WTC11 (cell line): ENCODE results near the gene CFAP298. TPM values are rescaled to one million over a fixed set of nuclear protein-coding genes. Genes with fewer than 3 reads are reported as not detected.

Source experiments
- ATAC-seq: fragments of 200-7000 bp; cut with Tn5 transposase; 2 replicates; pipeline ENCODE4 v1.10.0; 2021; ENCODE audit warnings: mild to moderate bottlenecking, moderate library complexity
- CTCF ChIA-PET: fragments of 300-600 bp; sonication (Branson Sonifier 250); formaldehyde crosslinking; loops from one replicate; lab custom pipeline; 2021; ENCODE audit warnings: antibody characterized with exemption; lab: Charles Lee
- POLR2A ChIA-PET: fragments of 350-600 bp; sonication (Branson Sonifier 250); formaldehyde crosslinking; loops from one replicate; lab custom pipeline; 2021; ENCODE audit warnings: antibody characterized with exemption; lab: Charles Lee
- DNase-seq: peaks from one replicate; pipeline ENCODE4 v3.0.0; 2021; ENCODE audit warnings: low spot score
- H3K27ac Mint-ChIP-seq: 2 replicates; pipeline ENCODE4 v1.8.0; 2021; ENCODE audit warnings: mixed read lengths
- H3K27me3 Mint-ChIP-seq: 2 replicates; pipeline ENCODE4 v1.8.0; 2021; ENCODE audit warnings: low read depth, mild to moderate bottlenecking, moderate library complexity, mixed read lengths
- H3K36me3 Mint-ChIP-seq: 2 replicates; pipeline ENCODE4 v1.8.0; 2021; ENCODE audit warnings: mixed read lengths
- H3K4me1 Mint-ChIP-seq: 2 replicates; pipeline ENCODE4 v1.8.0; 2022; ENCODE audit warnings: mixed read lengths
- H3K4me3 Mint-ChIP-seq: 2 replicates; pipeline ENCODE4 v1.8.0; 2021; ENCODE audit warnings: mild to moderate bottlenecking, moderate library complexity, mixed read lengths
- H3K9me3 Mint-ChIP-seq: 2 replicates; pipeline ENCODE4 v1.8.0; 2021; ENCODE audit warnings: mixed read lengths
- CREB1 ChIP-seq: sonication (generic); formaldehyde crosslinking; IDR thresholded peaks from 2 replicates; pipeline ENCODE4 v1.8.0; 2023; ENCODE audit warnings: mild to moderate bottlenecking, missing genetic modification reagents
- FOXK1 ChIP-seq: sonication (generic); formaldehyde crosslinking; IDR thresholded peaks from 2 replicates; pipeline ENCODE4 v1.8.0; 2022; ENCODE audit warnings: mild to moderate bottlenecking, moderate library complexity, missing genetic modification reagents
- JAZF1 ChIP-seq: fragments of 250-450 bp; sonication (Bioruptor Pico); IDR thresholded peaks from 2 replicates; pipeline ENCODE4 v1.9.0; 2021; ENCODE audit warnings: moderate library complexity, mild to moderate bottlenecking, inconsistent platforms
- MXD4 ChIP-seq: fragments of 250-450 bp; sonication (Bioruptor Pico); IDR thresholded peaks from 2 replicates; pipeline ENCODE4 v1.8.0; 2021; ENCODE audit warnings: mild to moderate bottlenecking, moderate library complexity, borderline replicate concordance
- NFATC4 ChIP-seq: fragments of 250-450 bp; sonication (Bioruptor Pico); IDR thresholded peaks from 2 replicates; pipeline ENCODE4 v1.9.0; 2021; ENCODE audit warnings: mild to moderate bottlenecking
- NFE2L1 ChIP-seq: sonication (generic); formaldehyde crosslinking; IDR thresholded peaks from 2 replicates; pipeline ENCODE4 v1.8.1; 2023; ENCODE audit warnings: missing genetic modification reagents
- PRRX2 ChIP-seq: fragments of 250-450 bp; sonication (Bioruptor Pico); IDR thresholded peaks from 2 replicates; pipeline ENCODE4 v1.8.0; 2021; ENCODE audit warnings: mild to moderate bottlenecking
- SMAD4 ChIP-seq: sonication (generic); formaldehyde crosslinking; IDR thresholded peaks from 2 replicates; pipeline ENCODE4 v1.8.0; 2022; ENCODE audit warnings: mild to moderate bottlenecking, missing genetic modification reagents
- TP53 ChIP-seq: sonication (generic); formaldehyde crosslinking; IDR thresholded peaks from 2 replicates; pipeline ENCODE4 v1.8.1; 2023; ENCODE audit warnings: mild to moderate bottlenecking, missing genetic modification reagents
- ZNF219 ChIP-seq: sonication (generic); formaldehyde crosslinking; IDR thresholded peaks from 2 replicates; pipeline ENCODE4 v1.8.0; 2023; ENCODE audit warnings: missing genetic modification reagents, mild to moderate bottlenecking, borderline replicate concordance
- ZNF263 ChIP-seq: sonication (generic); formaldehyde crosslinking; IDR thresholded peaks from 2 replicates; pipeline ENCODE4 v1.8.1; 2022; ENCODE audit warnings: low read depth, mild to moderate bottlenecking, moderate library complexity, missing genetic modification reagents
- total RNA-seq: library from RNA; stranded (reverse); gene quantifications from 3 replicates; pipeline ENCODE4 v1.2.3, GENCODE V29; 2021
- TF ChIP-seq, protein P1 (sequence below): sonication (generic); formaldehyde crosslinking; IDR thresholded peaks from 2 replicates; pipeline ENCODE4 v1.8.0; 2022; ENCODE audit warnings: missing genetic modification reagents
- TF ChIP-seq, protein P2 (sequence below): fragments of 250-450 bp; sonication (Bioruptor Pico); IDR thresholded peaks from 2 replicates; pipeline ENCODE4 v1.9.0; 2021; ENCODE audit warnings: mild to moderate bottlenecking, borderline replicate concordance
- TF ChIP-seq, protein P3 (sequence below): sonication (generic); formaldehyde crosslinking; IDR thresholded peaks from 2 replicates; pipeline ENCODE4 v1.8.0; 2023; ENCODE audit warnings: mild to moderate bottlenecking, missing genetic modification reagents
- TF ChIP-seq, protein P4 (sequence below): sonication (generic); formaldehyde crosslinking; IDR thresholded peaks from 2 replicates; pipeline ENCODE4 v1.8.1; 2023; ENCODE audit warnings: mild to moderate bottlenecking, moderate library complexity, missing genetic modification reagents
- TF ChIP-seq, protein P5 (sequence below): fragments of 250-450 bp; sonication (Bioruptor Pico); IDR thresholded peaks from 2 replicates; pipeline ENCODE4 v1.9.0; 2021; ENCODE audit warnings: mild to moderate bottlenecking

The CFAP298 gene
- total RNA-seq, 1 experiment from 2014 or later: 98.1 TPM

DNA sequence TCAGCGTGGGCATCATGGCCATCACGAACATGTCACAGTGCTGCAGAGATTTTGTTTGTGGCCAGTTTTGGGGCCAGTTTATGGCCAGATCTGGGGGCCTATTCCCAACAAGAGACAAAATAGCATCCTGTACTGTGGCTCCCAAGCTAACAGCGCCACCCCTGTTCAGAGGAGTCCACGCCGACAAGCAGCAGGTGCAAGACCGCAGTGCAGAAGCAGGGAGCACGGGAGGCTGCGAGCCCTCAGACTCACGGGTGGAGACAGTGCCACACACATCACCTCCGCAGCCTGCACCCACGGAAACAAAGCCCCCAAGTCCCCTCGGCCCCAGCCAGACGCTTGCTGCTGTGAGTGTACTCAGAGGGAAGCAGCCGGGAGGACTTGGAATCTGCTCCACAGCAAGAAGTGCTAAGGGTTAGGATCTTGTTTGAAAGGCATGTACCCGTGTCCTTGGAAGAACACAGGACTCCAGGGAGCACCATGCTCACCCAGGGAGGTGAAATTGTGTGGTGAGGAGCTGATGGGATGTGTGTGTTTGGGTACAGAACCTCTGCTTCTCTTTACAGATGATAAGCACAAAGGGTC lies 34.0 kb downstream of the CFAP298 start (continued):
- TF ChIP-seq, protein P1, sequence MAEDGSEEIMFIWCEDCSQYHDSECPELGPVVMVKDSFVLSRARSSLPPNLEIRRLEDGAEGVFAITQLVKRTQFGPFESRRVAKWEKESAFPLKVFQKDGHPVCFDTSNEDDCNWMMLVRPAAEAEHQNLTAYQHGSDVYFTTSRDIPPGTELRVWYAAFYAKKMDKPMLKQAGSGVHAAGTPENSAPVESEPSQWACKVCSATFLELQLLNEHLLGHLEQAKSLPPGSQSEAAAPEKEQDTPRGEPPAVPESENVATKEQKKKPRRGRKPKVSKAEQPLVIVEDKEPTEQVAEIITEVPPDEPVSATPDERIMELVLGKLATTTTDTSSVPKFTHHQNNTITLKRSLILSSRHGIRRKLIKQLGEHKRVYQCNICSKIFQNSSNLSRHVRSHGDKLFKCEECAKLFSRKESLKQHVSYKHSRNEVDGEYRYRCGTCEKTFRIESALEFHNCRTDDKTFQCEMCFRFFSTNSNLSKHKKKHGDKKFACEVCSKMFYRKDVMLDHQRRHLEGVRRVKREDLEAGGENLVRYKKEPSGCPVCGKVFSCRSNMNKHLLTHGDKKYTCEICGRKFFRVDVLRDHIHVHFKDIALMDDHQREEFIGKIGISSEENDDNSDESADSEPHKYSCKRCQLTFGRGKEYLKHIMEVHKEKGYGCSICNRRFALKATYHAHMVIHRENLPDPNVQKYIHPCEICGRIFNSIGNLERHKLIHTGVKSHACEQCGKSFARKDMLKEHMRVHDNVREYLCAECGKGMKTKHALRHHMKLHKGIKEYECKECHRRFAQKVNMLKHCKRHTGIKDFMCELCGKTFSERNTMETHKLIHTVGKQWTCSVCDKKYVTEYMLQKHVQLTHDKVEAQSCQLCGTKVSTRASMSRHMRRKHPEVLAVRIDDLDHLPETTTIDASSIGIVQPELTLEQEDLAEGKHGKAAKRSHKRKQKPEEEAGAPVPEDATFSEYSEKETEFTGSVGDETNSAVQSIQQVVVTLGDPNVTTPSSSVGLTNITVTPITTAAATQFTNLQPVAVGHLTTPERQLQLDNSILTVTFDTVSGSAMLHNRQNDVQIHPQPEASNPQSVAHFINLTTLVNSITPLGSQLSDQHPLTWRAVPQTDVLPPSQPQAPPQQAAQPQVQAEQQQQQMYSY (CRISPR knock-in tag): no peak
- TF ChIP-seq ZNF263 (CRISPR knock-in tag) (peak; percentile 60; the same call in 1 of the 2 replicates), NFE2L1 (CRISPR knock-in tag) (no peak)

DNA sequence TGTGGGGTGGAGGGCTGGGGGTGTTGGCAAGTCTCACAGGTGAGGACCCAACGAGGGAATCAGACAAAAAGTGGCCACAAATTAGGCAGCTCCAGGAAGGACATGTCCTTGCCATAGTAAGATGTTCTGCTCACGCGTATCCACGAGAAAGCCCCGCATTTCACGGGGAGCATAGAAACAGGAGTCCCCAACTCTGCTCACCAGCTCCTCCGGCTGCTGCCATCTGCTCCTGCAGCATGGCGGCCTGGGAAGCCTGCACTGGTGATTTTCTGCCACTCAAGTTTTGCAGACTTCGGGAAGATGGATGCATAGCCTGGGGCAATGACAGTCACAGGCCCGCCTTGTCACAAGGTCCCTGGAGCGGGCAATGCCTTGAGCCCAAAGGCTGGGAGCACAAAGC lies 36.2 kb downstream of the CFAP298 start:
- TF ChIP-seq TP53: no peak
- TF ChIP-seq, protein P2, sequence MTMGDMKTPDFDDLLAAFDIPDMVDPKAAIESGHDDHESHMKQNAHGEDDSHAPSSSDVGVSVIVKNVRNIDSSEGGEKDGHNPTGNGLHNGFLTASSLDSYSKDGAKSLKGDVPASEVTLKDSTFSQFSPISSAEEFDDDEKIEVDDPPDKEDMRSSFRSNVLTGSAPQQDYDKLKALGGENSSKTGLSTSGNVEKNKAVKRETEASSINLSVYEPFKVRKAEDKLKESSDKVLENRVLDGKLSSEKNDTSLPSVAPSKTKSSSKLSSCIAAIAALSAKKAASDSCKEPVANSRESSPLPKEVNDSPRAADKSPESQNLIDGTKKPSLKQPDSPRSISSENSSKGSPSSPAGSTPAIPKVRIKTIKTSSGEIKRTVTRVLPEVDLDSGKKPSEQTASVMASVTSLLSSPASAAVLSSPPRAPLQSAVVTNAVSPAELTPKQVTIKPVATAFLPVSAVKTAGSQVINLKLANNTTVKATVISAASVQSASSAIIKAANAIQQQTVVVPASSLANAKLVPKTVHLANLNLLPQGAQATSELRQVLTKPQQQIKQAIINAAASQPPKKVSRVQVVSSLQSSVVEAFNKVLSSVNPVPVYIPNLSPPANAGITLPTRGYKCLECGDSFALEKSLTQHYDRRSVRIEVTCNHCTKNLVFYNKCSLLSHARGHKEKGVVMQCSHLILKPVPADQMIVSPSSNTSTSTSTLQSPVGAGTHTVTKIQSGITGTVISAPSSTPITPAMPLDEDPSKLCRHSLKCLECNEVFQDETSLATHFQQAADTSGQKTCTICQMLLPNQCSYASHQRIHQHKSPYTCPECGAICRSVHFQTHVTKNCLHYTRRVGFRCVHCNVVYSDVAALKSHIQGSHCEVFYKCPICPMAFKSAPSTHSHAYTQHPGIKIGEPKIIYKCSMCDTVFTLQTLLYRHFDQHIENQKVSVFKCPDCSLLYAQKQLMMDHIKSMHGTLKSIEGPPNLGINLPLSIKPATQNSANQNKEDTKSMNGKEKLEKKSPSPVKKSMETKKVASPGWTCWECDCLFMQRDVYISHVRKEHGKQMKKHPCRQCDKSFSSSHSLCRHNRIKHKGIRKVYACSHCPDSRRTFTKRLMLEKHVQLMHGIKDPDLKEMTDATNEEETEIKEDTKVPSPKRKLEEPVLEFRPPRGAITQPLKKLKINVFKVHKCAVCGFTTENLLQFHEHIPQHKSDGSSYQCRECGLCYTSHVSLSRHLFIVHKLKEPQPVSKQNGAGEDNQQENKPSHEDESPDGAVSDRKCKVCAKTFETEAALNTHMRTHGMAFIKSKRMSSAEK (CRISPR knock-in tag): no peak
- TF ChIP-seq ZNF219 (CRISPR knock-in tag): no peak
- no peak for TF ChIP-seq FOXK1 (CRISPR knock-in tag)
- no peak for TF ChIP-seq MXD4 (CRISPR knock-in tag)
- TF ChIP-seq, protein P3, sequence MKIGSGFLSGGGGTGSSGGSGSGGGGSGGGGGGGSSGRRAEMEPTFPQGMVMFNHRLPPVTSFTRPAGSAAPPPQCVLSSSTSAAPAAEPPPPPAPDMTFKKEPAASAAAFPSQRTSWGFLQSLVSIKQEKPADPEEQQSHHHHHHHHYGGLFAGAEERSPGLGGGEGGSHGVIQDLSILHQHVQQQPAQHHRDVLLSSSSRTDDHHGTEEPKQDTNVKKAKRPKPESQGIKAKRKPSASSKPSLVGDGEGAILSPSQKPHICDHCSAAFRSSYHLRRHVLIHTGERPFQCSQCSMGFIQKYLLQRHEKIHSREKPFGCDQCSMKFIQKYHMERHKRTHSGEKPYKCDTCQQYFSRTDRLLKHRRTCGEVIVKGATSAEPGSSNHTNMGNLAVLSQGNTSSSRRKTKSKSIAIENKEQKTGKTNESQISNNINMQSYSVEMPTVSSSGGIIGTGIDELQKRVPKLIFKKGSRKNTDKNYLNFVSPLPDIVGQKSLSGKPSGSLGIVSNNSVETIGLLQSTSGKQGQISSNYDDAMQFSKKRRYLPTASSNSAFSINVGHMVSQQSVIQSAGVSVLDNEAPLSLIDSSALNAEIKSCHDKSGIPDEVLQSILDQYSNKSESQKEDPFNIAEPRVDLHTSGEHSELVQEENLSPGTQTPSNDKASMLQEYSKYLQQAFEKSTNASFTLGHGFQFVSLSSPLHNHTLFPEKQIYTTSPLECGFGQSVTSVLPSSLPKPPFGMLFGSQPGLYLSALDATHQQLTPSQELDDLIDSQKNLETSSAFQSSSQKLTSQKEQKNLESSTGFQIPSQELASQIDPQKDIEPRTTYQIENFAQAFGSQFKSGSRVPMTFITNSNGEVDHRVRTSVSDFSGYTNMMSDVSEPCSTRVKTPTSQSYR (CRISPR knock-in tag): no peak
- TF ChIP-seq PRRX2 (CRISPR knock-in tag): no peak
- TF ChIP-seq JAZF1: no peak
- TF ChIP-seq CREB1 (CRISPR knock-in tag): no peak
- TF ChIP-seq, protein P4, sequence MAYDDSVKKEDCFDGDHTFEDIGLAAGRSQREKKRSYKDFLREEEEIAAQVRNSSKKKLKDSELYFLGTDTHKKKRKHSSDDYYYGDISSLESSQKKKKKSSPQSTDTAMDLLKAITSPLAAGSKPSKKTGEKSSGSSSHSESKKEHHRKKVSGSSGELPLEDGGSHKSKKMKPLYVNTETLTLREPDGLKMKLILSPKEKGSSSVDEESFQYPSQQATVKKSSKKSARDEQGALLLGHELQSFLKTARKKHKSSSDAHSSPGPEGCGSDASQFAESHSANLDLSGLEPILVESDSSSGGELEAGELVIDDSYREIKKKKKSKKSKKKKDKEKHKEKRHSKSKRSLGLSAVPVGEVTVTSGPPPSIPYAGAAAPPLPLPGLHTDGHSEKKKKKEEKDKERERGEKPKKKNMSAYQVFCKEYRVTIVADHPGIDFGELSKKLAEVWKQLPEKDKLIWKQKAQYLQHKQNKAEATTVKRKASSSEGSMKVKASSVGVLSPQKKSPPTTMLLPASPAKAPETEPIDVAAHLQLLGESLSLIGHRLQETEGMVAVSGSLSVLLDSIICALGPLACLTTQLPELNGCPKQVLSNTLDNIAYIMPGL: no peak
- TF ChIP-seq NFATC4 (CRISPR knock-in tag): no peak
- TF ChIP-seq, protein P5, sequence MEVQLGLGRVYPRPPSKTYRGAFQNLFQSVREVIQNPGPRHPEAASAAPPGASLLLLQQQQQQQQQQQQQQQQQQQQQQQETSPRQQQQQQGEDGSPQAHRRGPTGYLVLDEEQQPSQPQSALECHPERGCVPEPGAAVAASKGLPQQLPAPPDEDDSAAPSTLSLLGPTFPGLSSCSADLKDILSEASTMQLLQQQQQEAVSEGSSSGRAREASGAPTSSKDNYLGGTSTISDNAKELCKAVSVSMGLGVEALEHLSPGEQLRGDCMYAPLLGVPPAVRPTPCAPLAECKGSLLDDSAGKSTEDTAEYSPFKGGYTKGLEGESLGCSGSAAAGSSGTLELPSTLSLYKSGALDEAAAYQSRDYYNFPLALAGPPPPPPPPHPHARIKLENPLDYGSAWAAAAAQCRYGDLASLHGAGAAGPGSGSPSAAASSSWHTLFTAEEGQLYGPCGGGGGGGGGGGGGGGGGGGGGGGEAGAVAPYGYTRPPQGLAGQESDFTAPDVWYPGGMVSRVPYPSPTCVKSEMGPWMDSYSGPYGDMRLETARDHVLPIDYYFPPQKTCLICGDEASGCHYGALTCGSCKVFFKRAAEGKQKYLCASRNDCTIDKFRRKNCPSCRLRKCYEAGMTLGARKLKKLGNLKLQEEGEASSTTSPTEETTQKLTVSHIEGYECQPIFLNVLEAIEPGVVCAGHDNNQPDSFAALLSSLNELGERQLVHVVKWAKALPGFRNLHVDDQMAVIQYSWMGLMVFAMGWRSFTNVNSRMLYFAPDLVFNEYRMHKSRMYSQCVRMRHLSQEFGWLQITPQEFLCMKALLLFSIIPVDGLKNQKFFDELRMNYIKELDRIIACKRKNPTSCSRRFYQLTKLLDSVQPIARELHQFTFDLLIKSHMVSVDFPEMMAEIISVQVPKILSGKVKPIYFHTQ (CRISPR knock-in tag): no peak
- no peak for TF ChIP-seq SMAD4
- TF ChIP-seq, protein P1 (CRISPR knock-in tag): no peak
- Mint-ChIP-seq H3K4me3 (no peak overlapping the region), H3K9me3 (no peaks in the 10 kb centered on the region), H3K4me1 (peaks cover 16% of the 10 kb centered on the region), H3K36me3 (no peaks in the 10 kb centered on the region), H3K27ac (no peak overlapping the region), H3K27me3 (no peaks in the 10 kb centered on the region)
- CTCF ChIA-PET: interaction anchor here (1.0 to 5.3 kb wide), 7 partner anchors 14 to 270 kb away, joined by 3 to 47 read pairs (median 6); partner anchors contain the start of gene EVA1C
- DNase-seq (no peak), ATAC-seq (no peak)
- POLR2A ChIA-PET: interaction anchor here (0.5 kb wide), 1 partner anchor 174 kb away, joined by 4 read pairs; no protein-coding TSS in a partner anchor
